Embryonic facial prominence (tissue), 1 donor: ENCODE measurements around the gene DNAJC25.

ENCODE experiments used
- DNase-seq: peaks from one replicate; pipeline ENCODE4 v3.0.0-alpha.2; 2016; ENCODE audit errors: extremely low spot score

DNAJC25 gene

DNA sequence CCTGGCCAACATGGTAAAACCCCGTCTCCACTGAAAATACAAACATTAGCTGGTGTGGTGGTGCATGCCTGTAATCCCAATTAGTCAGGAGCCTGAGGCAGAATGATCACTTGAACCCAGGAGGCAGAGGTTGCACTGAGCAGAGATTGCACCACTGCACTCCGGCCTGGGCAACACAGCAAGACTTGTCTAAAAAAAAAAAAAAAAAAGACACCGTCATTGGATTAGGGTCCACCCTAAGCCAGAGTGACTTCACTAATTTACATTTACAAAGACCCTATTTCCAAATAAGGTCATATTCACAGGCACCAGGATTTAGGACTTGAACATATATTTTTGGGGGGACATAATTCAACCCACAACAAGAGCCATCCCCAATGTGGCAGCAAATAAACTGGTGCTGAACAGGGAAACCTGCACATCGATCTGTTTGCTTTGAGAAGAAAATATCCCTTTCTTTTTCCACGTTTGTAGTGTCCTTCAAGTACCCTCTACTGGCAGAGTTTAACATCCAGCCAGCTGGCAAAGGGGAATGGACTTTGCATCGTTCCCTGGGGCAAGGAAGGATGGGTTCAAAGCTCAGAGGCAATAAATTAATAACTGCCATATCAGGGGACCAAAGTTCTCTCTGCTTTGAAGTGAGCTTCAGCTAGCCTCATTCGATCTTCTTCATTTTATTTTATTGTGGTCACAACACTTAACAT, 3.7 kb upstream of the DNAJC25 start:
- no peak for DNase-seq

DNA sequence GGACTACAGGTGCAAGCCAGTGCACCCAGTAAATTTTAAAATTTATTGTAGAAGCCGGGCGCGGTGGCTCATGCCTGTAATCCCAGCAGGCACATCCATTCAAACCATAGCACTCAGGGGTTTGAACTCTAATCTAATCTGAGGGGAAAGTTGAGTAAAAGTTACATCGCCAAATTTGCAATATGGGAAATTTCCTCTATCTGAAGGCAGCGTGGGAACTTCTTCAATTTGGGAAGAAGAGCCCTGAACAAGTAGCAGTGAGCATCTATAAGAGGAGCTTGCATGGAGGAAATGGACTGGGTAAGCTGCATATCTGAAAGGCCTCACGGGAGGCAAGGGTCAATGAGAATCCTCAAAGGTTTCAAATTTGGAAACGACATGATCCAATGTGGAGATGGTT, 2.7 kb upstream of the DNAJC25 start:
- no peak for DNase-seq

DNA sequence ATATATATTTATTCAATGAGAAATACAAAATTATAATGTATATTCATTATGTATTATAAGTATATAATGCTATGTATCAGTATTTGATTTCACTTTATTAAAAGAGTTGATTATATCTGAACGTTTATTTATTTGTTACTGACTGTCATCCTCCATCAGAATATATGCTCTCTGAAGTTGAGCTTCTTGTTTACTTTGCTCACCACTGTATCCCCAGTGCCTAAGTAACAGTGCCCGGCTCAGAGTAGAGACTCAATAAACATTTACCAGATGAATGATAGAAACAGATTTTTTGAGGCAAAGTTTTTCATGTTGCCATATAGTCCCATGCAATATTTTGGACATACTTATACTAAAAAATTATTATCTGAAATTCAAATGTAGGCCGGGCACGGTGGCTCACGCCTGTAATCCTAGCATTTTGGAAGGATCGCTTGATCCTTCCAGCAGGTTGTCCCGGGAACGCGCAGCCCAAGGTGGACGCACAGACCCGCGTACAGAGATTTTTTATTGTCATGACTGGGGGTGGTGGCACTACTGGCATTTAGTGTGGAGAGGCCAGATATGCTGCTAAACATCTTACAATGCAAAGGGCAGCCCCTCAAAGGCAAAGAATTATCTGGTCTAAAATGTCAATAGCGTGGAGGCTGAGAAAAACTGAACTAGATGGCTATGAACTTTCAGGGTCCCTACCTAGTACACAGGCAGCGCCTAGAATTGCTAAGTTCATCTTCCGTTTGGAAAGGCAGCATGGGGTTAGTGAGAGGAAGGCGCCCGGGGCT, 761 bp upstream of the DNAJC25 start:
- no peak for DNase-seq

DNA sequence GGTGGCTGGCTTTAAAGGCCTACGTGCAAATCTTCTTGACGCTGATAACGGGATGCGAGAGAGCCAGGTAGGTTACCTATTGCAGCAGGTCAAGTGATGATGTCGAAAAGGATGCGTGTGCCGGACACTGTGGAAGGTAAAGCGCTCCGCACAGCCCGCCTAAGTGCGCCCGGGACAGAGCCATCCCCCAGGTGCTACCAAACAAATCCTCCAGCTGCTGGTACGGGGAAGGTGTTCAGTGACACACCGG, 245 bp upstream of the DNAJC25 start:
- no peak for DNase-seq

DNA sequence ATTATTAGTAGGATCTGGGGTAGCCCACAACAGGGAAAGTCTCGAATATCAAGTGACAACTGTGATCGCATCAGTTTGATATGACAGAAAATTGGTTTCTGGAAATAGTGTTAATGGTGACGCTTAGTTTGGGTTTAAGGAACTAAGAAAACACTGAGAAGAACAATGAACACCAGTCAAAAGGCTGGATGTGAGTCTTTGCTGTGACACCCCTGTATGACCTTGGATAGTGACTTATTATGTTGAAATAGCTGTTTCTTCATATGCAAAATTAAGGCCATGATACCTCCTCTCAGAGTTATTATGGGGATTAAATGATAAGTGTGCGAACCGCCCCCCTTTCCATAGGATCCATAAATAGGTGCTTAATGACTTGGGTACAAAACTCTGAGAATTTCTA, 926 bp downstream of the DNAJC25 start:
- no peak for DNase-seq

DNA sequence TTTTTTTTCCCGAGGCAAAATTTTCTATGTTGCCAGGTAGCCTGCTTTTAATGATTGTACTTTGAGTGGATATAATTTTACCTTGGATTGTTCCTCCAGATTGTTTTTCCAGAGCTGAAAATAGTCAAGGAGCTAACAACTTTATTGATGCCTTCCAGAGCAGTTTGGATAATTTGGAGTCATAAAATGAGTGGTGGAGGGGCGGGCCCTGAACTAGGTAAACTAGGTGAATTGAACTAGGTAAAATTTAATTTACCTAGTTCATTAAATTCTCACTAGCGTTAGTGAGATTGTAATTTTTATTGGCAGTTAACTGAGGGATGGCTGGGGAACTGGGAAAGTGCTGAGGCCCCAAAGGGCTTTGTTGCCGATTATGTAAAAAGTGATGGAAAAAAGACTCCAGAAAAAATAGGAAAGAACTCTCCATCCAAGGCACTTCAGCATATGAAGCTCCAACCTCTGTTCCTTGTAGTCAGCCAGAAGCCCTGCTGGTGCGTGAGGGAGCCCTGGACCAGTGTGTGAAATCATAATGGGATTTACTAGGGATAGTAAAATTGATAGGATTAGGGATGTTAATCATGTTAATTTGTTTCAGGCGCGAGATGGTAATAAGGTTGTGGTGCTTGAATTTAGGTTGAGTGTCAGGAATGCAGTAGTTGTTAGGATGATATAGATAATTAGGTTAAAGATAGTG, 1.7 kb downstream of the DNAJC25 start:
- DNase-seq: no peak

DNA sequence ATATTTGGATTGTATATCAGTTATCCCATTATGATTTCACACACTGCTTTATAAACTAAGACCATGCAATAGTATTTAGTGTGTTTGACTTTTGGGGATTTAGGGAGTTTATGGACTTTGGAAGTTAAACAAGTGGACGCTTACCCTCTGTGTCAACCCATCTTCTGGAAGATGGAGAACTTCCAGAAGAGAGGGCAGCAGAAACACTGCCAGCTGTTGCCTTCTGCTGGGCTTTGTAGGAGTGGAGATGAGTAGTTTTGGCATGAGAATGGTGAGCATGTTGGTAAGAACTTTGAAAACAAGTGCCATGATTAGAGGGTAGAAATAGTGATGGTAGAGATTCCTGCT, 2.2 kb downstream of the DNAJC25 start:
- no peak for DNase-seq

DNA sequence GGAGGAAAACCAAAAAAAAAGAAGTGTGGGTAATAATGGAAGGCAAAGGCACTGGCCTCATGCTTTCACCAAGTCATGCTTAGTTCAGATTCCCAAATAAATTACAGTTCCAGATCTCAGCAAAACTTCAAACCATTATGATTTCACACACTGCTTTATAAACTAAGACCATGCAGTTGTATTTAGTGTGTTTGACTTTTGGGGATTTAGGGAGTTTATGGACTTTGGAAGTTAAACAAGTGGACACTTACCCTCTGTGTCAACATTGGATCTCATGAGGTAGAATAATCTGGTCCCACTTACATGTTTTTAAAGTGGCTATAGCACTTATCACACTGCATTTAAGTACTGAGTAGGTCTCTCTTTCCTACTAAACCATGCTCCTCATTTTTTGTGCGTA, 3.7 kb downstream of the DNAJC25 start:
- DNase-seq: no peak

DNA sequence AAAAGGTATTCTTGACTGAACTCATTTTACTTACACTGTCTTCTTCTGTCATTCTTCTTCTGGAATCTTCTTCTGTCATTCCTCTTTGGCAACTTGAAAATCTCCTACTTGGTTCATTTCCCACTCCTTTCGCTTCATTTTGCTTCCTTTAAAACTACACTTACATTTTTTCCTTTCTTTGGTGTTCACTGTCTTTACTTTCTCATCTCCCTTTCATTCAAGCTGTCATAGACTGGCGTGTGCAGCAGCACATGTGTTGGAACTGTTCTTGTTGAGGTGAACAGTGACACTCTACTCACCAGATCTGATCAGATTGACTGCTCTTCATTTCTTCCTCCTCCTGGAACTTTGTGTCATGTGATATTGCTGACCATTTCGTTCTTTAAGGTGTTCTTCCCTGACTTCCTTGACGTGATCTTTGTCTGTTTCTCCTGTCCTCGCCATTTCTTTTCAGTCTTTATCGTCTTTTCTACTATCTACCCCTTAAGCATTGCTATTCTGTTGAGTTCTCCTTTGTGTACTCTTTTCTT, 6.4 kb downstream of the DNAJC25 start:
- no peak for DNase-seq

DNA sequence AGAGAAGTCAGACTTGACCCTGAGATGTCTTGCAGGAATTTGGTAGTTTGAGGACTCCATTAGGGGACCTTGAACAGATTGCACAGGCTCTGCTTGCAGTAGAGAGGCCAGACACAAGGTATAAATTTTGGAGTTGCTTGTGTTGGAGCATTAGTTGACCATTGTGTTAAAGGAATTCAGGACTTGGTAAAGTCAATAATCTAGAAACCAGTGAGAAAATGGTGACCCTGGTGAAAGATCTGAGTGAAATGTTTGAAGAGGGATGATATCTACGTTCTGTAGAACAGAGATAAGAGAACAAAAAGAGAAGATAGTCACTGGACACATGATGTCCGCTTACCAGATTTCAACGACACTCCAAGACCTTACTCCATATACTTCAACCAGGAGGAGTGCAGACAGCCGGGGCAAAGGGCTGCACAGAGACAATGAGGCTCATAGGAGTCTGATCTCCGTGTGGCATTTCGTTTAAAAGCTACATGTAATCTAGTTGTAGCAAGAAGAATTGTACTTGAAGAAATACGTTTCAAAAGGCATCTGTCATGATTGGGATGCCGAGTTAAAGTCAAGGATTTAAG, 13.2 kb downstream of the DNAJC25 start:
- no peak for DNase-seq

DNA sequence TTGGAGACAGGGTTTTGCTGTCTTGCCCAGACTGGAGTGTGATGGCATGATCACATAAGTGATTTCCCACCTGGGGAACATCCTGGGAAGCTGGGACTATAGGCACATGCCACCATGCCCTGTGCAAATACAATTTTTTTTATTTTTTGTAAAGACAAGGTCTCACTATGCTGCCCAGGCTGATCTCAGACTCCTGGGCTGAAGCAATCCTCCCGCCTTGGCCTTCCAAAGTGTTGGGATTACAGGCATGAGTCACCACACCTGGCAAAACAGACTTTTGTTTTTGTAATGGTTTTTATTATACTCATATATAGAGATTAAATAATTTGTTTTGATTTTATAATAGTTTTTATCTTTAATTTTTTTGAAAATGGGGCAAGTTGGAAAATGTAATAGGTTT, 14.7 kb downstream of the DNAJC25 start:
- DNase-seq: no peak

DNA sequence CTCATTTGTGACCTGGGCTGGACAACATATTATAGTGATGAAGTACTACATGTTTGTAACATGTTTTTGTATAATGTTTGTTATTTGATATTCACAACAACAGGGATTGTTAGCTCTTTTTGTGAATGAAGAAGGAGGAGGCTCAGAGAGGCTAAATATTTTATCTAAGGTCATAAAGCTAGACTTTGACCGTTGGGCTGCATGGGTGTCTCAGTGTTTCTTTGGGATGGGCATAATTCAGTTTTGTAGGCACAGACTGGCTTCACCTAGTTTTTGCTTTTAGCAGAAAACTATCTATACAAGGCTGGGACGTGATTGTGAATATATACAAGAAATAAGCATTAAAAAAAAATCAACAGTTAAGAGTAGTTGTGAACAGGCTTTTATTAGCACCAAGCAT, 15.3 kb downstream of the DNAJC25 start:
- no peak for DNase-seq

DNA sequence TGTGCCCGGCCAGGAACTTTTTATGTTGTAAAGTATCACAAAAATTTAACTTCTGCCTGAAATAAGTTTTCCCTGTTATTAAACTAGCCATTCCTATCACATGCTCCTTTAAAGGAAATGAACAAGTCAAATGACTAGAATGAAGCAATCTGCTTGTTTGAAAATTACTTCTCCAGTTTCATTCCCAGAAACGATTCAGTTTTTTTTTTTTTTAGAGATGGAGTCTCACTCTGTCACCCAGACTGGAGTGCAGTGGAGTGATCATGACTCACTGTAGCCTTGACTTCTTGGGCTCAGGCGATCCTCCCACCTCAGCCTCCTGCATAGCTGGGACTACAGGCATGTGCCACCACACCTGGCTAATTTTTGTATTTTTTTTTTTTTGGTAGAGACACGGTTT, 16.9 kb downstream of the DNAJC25 start:
- no peak for DNase-seq

DNA sequence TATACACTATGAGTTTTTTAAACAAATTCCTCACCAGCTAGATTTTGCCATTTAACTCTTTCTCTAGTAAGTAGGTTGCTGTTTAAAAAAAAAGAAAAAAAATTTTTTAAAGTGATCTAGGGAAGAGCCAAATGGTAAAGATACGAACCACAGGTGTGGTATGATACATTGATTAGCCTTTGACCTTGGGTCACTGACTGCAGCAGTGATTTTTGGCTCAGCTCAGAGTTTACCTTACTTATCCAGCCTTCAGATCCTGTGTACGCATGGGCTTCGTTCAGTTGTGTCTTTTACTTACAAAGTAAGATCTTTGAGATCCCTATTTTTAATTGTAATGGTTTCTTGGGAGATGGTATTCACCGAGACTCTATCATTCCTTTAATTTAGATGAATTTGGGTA, 17.9 kb downstream of the DNAJC25 start:
- no peak for DNase-seq

DNA sequence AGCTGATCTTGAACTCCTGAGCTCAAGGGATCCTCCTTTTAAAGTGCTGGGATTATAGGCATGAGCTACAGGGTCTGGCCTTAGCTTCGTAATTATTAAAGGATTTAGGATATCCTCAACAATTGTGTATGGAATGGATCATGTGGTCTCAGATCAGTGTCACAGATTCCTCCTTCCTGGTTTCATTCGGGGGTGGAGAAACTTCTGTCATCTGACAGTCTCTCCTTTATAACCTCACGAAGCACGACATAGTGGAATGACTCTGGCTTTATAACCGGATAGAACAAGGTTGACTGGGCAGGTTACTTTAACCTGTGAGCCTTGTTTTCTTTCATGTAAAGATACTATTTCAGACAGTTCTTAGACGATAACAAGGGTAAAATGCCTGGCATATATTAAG, 25.9 kb downstream of the DNAJC25 start:
- DNase-seq: no peak

DNA sequence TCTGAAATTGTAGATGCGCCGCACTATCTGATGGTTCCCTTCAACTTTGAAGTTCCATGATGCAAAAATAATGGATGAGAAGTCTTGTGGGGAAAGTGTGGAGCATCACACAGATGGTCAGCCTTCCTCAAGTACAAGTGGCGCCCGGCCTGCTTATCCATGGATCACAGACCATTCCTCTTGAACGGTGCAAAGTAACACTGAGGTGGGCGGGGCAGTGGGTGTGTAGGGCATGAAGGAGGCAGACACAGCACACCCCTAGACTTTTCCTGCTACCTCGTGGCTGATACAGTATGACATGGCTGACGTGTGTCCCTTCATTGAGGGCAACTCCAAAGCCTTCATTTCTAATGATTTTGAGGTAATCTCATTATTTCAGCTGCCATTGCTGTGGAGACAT, 27.8 kb downstream of the DNAJC25 start:
- DNase-seq: no peak

DNA sequence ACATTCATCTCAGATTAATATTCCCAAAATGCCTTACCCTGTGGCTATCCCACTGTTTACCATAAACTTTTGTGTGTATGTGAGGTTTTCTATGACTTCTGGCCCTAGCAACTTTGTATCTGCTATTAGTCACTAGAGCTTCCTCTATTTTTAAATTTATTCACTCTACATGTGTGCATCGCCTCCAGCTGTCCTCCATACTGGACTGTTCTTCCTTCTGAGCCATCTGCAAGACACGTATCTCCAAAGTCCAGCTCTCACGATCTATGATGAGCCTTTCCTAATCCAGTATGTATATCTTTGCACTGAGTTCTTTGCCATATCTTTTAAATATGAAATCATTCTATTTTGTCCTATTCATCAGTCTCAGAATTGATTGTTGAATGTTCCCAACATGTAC, 28.6 kb downstream of the DNAJC25 start:
- no peak for DNase-seq

DNA sequence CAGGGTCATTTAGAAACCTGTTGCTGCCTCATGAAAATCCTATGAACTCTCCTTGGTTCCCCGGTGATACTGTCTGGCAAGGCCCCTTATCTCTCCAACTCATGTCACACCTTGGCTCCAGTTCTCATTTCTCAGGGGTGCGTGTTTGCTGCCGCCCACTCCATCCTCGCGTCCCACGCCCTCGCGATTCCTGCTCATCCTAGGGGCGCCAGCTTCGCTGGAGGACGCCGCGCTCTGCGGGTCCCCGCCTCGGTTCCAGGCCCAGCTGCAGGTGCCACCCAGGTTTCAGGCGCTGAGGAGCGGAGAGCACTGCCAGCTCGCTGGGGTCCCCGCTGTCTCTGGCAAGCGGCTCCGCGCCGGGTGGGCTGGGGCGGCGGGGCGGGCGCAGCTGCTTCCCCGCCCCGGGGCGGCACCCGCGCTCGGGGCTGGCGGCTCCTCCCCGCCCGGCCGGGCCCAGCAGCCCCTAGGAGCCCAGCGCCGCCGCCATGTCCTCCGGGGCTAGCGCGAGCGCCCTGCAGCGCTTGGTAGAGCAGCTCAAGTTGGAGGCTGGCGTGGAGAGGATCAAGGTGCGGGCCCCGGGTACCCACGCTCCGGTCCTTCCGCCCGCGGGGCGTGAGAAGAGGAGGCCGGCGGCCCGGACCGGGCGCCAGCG, 30.1 kb downstream of the DNAJC25 start, which contains the start of gene GNG10:
Gene GNG10 (plus strand): TSS at position 456 of the 652 bp plus-strand sequence. CDS start 30 bp downstream, at position 486.
- peak; percentile 20 for DNase-seq

DNA sequence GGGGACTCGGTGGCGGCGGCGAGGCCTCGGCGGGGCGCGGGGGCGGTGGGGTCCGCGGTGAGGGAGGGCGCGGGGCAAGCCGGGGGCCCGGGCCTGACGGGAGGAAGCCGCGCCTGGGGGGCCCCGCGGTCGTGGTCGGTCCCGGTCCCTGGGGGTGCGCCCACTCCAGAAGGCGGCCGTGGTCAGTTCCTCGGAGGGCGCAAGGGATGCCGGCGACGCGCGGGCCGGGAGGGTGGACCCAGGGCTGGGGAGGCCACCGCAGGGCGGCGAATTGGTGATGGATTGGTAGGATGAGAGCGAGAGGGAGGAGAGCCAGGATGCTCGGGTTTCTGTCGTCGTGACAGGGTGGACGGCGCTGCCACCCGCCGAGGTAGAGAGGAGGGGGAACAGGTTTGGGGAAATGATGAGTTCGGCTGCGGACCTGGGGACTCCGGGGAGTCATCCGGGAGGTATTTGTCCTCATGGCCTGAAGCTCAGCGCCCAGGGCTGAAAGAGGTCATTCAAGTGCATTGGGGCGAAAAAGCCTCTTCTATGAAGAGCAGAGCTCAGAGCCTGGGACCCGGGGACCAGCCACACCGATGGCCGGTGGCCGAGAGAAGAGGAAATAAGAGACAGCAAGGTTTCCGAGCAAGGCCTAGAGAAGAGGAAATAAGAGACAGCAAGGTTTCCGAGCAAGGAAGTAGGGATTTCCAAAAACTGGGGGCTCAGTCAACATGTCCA, 30.8 kb downstream of the DNAJC25 start:
- no peak for DNase-seq

DNA sequence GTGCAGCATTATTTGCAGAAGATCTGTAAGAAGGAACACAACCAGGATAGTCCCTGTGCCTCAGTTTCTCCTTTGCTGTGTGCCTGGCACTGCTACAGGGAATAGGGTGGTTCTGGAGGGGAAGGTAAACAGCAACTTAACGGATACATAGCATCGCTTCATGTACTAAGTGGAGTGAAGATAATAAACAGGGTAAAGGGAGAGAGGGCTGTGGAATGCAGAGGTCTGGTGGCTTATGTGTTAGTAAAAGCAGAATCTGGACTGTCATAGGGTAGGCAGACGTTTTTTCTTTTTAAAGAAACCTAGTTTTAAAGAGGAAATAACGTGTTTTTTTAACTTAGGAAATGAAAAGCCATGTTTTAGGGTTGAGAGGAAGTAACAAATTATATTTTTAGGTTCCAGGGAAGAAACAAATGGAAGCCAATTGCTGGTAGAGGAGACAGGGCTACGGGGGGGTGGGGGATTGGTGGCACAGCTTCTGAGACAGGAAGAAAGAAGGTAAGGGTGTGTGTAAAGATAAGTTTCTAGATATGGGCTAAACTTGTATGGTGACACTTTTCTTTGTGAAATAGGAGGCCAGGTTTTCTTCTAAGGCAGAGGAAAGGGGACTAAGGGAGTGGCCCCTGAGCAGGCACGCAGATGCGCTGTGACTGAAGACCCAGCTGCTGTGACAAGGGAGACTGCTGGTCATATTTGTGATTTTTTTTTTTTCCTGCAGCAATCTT, 31.6 kb downstream of the DNAJC25 start:
- DNase-seq: no peak
